Colon (tissue), 2 donors: Measurements from ENCODE around the gene ELMOD2.
"Not testable (repeated sequence)": the region's sequence is repeated elsewhere in the genome, so short reads cannot be mapped to it uniquely, and the experiment has no call there.

ENCODE experiments used
- FAIRE-seq: peaks from 2 replicates; lab custom pipeline; 2012; peaks lifted over from hg19 to GRCh38; lab: Jason Lieb, UNC
- donor health status: control.
- donor health status: control.

ELMOD2 gene, protein sequence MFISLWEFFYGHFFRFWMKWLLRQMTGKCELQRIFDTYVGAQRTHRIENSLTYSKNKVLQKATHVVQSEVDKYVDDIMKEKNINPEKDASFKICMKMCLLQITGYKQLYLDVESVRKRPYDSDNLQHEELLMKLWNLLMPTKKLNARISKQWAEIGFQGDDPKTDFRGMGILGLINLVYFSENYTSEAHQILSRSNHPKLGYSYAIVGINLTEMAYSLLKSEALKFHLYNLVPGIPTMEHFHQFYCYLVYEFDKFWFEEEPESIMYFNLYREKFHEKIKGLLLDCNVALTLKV

GRCh38 chr4:140523857-140524742, at the start of gene ELMOD2:
Gene ELMOD2 (plus strand): TSS chr4:140524168. CDS start chr4:140525429, 1,261 bp downstream.
- peak; percentile 90 for FAIRE-seq

DNA sequence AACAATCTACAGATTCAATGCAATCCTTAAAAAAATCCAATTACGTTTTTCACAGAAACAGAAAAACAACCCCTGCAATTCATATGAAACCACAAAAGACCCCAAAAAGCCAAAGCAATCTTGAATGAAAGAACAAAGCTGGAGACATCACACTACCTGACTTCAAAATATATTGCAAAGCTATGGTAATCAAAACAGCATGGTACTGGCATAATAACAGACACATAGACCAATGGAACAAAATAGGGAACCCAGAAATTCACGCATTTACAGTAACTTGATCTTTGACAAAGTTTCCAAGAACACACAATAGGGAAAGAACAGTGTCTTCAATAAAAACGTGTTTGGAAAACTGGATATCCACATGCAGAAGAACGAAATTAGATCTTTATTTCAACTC, 40.5 kb upstream of the ELMOD2 start:
- no peak for FAIRE-seq

DNA sequence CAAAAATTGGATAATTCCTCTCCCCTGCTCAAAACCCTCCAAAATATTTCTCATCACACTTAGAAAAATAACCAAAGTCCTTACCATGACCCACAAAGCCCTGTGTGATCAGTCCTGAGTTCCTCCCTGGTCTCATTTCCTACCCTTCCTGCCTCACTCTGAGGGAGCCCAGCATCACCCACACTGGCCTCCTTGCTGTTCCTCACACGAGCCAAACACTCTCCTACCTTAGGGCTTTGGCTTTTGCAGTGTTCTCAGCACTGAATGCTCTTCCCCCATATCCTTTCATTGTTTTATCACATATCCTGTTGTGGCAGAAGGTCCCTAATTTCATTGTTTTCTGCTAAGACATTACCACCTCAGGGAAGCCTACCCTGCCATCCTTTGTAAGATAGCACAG, 38.0 kb upstream of the ELMOD2 start:
- FAIRE-seq: no peak

DNA sequence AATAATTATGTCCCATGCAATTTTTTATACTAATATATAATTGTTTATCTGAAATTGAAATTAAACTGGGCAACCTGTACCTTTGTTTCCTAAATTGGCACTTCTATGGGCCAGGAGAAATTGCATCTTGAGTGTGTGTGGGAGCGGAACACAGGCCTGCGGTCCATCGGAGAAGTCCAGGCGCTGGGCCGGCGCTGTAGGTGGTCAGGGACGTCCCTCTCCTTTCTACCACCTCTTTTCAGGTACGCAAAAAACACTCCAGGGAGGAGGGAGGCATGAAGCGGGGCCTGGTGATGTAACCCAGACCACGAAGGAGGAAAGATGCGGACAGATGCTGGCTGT, 26.6 kb upstream of the ELMOD2 start:
- FAIRE-seq: no peak

DNA sequence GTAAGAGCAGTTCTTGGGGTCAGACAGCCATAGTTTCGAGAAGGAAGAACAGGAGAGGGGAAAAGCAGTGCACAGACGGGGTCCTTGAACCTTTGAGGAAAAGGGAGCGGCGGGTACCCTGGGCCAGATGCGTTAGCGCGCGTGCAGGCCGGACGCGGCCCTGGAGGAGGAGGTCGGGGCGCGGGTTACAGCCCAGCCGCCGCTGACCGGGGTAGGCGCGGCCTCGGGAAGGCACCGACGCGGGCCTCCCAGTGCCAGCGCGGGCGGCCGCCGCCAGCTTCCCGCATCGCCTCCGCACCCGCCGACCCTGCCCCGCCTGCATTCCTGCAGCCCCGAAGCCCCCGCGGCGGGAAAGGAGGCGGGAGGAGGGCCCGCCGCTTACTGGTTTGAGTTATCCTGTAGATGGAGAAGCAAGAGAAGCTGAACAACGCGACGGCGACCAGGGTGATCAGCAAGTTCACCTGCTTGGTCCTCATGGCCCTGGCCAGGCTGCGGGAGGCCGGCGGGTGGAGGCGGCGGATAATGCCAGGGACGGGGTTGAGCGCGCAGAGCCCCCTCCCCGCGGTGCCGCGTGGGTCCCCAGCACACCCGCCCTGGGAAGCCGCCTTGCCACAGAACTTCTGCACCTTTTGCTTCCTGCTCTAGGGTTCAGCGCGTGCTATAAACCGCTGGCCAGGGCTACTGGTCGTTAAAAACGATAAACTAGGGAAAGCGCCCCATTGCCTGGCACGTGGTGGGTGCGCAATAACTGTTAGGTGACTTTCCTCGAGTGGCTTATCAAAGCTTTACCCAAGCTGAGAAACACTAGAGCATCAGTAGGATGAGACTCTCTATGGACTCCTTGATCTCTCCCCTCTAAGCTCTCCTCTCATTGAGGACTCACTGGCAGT, 26.0 kb upstream of the ELMOD2 start, which contains the start of gene MGAT4D:
Gene MGAT4D (minus strand): TSS at position 547 of the 890 bp plus-strand sequence. CDS start 71 bp downstream, at position 476.
- FAIRE-seq: no peak

DNA sequence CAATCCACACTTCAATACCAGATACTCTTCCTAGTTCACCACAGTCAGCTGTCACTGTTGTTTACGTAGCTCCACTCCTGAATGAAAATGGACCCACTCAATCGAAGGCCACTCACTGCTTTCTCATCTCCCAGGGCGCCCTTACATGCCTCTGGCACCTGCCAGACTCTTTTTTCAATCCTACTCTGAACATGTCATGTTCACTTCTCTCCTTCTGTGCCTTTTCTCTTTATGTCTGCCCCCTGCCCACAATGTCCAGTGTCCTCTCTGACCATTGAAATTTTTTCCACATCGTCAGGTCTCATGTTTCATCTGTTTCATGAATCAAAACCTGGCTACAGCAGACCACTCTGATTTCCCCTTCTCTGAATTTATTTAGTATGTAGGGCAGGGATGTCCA, 24.6 kb upstream of the ELMOD2 start:
- no peak for FAIRE-seq

DNA sequence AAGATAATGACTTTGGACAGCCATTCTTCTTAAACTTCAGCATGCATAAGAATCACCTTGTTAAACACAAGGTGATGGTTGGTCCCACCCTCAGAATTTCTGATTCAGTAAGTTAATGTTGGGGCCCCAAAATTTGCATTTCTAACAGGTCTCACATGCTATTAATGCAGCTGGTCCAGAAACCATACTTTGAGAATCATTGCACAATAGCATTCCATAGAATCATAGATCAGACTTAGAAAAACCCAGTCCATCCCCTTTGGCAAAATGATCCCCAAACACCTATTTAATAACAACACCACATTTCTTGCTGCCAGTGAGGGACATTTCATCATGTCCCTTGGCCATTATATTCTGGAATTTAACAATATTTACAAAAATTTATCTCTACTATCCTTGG, 19.7 kb upstream of the ELMOD2 start:
- FAIRE-seq: no peak

GRCh38 chr4:140513765-140514164, 10.2 kb upstream of the ELMOD2 start:
- FAIRE-seq: not testable (repeated sequence)

- FAIRE-seq: no peak
Observed at GRCh38 chr4:140515423-140515822, 8.5 kb upstream of the ELMOD2 start.

DNA sequence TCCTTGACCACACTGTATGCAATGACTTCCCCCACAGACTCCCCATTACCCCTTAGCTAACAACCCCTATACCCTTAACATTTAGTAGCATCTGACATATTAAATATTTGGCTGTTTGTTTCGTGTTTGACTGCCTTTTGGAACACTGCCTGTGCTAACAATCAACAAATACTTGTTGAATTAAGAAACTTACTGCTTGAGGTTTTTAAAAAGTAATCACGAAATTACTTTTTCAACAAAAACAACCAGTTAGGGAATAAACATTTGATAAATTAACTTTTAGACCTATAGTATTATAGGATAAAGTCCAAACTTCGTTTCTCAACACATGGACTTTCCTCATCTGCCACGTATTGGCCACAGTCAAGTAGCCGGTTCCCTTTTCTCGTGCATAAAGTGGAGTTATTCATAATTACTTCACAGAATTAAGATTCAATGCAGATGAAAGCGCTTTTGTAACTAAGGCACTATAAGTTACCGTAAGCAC, 555 bp upstream of the ELMOD2 start:
- peak; percentile 18 for FAIRE-seq

- FAIRE-seq: no peak
Observed at GRCh38 chr4:140529434-140529833, 5.5 kb downstream of the ELMOD2 start.

GRCh38 chr4:140533951-140534480, 10.0 kb downstream of the ELMOD2 start:
- no peak for FAIRE-seq

DNA sequence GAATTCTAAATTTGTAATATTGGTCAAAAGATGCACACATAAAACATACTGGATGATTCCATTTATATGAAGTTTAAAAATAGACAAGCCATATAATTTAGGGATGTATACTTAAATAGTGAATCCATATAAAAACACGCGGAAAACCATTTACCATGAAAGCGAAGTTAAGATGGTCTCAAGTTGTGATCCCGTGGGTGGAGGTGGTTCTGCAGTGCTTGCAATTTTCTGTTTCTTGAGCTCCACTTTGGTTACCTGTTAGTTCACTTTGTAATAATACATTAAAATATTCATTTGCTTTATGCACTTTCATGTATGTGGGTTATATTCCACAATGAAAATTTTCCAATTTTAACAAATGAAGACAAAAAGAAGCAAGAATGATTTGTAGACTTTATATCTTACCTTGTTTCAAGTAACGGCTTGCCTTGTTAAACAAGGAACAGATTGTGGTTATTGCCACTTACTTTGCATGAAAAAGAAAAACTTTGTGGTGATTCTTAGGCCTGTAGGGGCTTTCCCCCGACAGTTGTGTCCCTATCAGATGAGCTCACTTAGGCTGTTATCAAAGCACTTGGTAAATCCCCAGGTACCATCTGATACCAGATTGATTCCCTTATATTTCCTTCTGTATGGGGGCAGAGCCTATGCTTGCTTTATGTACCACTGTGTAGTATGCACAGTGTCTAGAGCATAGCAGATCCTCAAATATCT, 32.6 kb downstream of the ELMOD2 start:
- FAIRE-seq: no peak

DNA sequence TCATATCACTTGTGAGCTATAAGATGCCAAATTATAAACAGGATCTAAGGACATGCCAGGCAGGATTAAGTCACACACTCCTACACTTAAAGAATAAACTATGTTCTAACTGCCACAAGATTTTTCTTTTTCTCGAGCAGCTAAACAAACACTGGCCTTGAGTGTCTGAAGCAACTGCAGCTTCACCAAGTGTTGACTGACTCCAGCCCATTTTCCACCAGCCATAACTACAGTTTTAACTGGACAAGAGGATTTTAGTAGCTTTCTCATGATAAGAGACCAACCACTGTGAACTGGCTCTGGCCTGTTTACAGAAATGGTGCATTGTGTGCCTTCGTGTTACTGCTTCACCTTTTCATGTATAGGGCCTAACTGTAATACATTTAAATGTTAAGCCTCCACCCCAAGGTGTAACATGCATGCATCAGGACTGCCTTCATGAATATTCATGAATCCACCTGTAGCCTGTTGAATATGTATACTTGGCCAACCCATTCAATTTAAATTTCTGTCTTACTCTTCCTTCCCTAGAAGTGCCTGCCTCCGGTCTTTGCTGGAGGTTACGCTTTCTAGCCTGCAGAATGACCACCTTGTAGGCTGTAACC, 34.0 kb downstream of the ELMOD2 start:
- no peak for FAIRE-seq

GRCh38 chr4:140559696-140560095, 35.7 kb downstream of the ELMOD2 start:
- FAIRE-seq: no peak

DNA sequence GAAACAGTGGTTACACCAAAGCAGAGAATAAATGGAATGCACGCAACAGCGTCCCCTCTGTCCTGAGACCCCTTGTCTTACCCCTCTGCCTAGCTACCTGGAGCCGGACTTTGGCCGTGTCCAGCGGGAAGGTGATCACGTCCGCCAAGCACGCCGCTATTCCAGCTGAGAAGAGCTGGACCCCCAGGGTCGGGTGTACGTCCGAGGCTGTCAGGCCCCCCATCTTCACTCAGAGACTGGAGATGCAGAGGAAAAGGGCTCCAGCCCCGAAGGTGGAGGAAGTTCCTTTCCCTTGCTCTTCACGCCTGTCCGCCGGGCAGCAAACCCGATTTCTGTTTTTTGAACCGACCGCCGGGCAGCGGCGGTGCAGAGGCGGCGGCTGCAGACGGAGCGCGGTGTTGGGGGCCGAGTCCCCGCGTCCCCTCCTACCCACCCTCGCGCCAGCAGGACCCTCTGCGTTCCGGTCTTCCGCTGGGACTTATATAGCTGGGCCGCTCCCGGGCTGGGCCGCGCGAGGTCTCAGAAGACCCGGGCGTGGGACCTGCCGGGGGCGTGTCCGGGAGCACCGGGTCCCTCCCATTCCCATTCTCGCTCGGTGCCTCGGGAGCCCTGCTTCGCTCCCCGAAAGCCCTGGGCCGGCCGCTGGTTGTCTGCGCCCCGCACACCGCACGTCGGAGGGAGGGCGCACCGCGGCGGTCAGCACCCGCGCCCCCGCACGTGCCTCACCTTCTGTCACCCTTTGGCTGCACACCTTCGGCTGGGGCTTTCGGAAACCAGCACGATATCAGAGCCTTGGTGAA, 44.7 kb downstream of the ELMOD2 start, which contains the start of gene UCP1:
Gene UCP1 (minus strand): TSS at position 455 of the 800 bp plus-strand sequence. CDS start 232 bp downstream, at position 223.
- no peak for FAIRE-seq

DNA sequence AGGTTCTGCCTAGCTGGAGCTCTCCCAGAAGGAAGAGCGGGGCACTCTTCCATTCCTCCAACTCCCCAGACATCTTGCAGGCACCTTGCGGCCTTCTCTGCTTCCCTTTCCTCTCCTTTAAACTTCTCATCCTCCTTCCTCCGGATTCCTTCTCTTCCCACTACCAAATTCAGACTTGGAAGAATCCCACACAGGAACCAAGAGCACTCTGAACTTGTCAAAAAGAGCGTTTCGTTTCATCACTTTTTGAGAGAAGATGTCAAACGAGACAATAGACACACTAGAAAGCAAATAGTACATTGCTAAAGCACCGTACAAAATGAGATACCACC, 45.3 kb downstream of the ELMOD2 start:
- FAIRE-seq: no peak

GRCh38 chr4:140571620-140572019, 47.7 kb downstream of the ELMOD2 start:
- FAIRE-seq: no peak

DNA sequence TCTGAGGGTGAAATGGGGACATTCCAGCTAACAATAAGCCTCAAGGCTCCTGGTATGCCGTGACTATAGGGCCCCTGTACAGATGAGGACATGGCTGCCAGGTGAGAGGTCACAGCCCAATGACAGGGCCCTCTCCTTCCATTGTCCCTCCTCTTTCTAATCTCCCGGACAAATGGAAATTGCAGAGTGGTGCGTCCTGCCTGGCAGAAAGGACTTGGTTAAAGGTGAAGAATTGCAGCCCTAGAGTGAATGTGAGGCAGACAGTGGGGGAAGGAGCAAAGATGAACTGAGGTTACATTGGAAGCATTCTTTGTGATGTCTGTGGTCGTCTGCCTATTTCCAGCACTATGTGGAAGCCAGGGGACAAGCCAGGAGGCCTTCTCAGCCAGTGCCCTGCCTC, 51.5 kb downstream of the ELMOD2 start:
- FAIRE-seq: no peak

GRCh38 chr4:140579278-140579677, 55.3 kb downstream of the ELMOD2 start:
- FAIRE-seq: no peak
